Measurements from ENCODE around the gene MYBBP1A.

Gene MYBBP1A

GRCh38 chr17:4576161-4576558, 21.0 kb upstream of the MYBBP1A start:
- Histone ChIP-seq H3K36me3 (replicated peaks; ENCODE audit: insufficient read depth, low read length) (no peaks in the 10 kb centered on the region), H2AFZ (ENCODE audit: low read length) (no peak overlapping the region), H3K9me2 (replicated peaks; ENCODE audit: insufficient read depth, low read length) (no peaks in the 10 kb centered on the region), H3K4me2 (ENCODE audit: low read depth, low read length) (no peak overlapping the region), H3F3A (ENCODE audit: insufficient read depth, low read length) (no peaks in the 10 kb centered on the region), H3K27me3 (replicated peaks; ENCODE audit: insufficient read depth, low read length) (peaks cover 37% of the 10 kb centered on the region), H3K79me2 (ENCODE audit: low read length) (no peaks in the 10 kb centered on the region), H3K4me1 (ENCODE audit: low read length) (peaks cover 10% of the 10 kb centered on the region), H3K9me3 (replicated peaks; ENCODE audit: insufficient read depth, low read length) (no peaks in the 10 kb centered on the region), H3K27ac (ENCODE audit: low read length) (no peak overlapping the region), H3K4me3 (ENCODE audit: low read length) (no peak overlapping the region), H4K20me1 (ENCODE audit: insufficient read depth, low read length) (no peaks in the 10 kb centered on the region), H3K9ac (ENCODE audit: low read length) (no peak overlapping the region)
- no peak for TF ChIP-seq EZH2 (optimal IDR thresholded peaks at IDR 0.05; ENCODE audit: low read depth, low read length)
- no peak for TF ChIP-seq CTCF (IDR thresholded peaks at IDR 0.05; ENCODE audit: low read length)
- TF ChIP-seq EZH2phosphoT487 (IDR thresholded peaks at IDR 0.05; ENCODE audit: low read length) = no peak
- DNase-seq = no peak

- no peak for DNase-seq
- Histone ChIP-seq H2AFZ (ENCODE audit: low read length) (no peak overlapping the region), H3K79me2 (ENCODE audit: low read length) (no peaks in the 10 kb centered on the region), H3F3A (ENCODE audit: insufficient read depth, low read length) (no peaks in the 10 kb centered on the region), H3K27me3 (replicated peaks; ENCODE audit: insufficient read depth, low read length) (peaks cover 25% of the 10 kb centered on the region), H3K27ac (ENCODE audit: low read length) (no peak overlapping the region), H3K9ac (ENCODE audit: low read length) (no peak overlapping the region), H3K4me2 (ENCODE audit: low read depth, low read length) (no peak overlapping the region), H3K36me3 (replicated peaks; ENCODE audit: insufficient read depth, low read length) (no peaks in the 10 kb centered on the region), H3K4me1 (ENCODE audit: low read length) (peaks cover 10% of the 10 kb centered on the region), H3K9me2 (replicated peaks; ENCODE audit: insufficient read depth, low read length) (no peaks in the 10 kb centered on the region), H3K9me3 (replicated peaks; ENCODE audit: insufficient read depth, low read length) (no peaks in the 10 kb centered on the region), H3K4me3 (ENCODE audit: low read length) (no peak overlapping the region), H4K20me1 (ENCODE audit: insufficient read depth, low read length) (no peaks in the 10 kb centered on the region)
- no peak for TF ChIP-seq CTCF (IDR thresholded peaks at IDR 0.05; ENCODE audit: low read length)
- TF ChIP-seq EZH2phosphoT487 (IDR thresholded peaks at IDR 0.05; ENCODE audit: low read length) = no peak
- no peak for TF ChIP-seq EZH2 (optimal IDR thresholded peaks at IDR 0.05; ENCODE audit: low read depth, low read length)
Measured at GRCh38 chr17:4574448-4575045, 19.4 kb upstream of the MYBBP1A start.

- Histone ChIP-seq H3K36me3 (replicated peaks; ENCODE audit: insufficient read depth, low read length) (no peaks in the 10 kb centered on the region), H2AFZ (ENCODE audit: low read length) (peak overlapping the region; percentile 57), H3K9me3 (replicated peaks; ENCODE audit: insufficient read depth, low read length) (no peaks in the 10 kb centered on the region), H3K27me3 (replicated peaks; ENCODE audit: insufficient read depth, low read length) (peaks cover 20% of the 10 kb centered on the region), H3K9ac (ENCODE audit: low read length) (no peak overlapping the region), H3K9me2 (replicated peaks; ENCODE audit: insufficient read depth, low read length) (no peaks in the 10 kb centered on the region), H3K4me2 (ENCODE audit: low read depth, low read length) (no peak overlapping the region), H3K4me1 (ENCODE audit: low read length) (peaks cover 10% of the 10 kb centered on the region), H3K4me3 (ENCODE audit: low read length) (no peak overlapping the region), H4K20me1 (ENCODE audit: insufficient read depth, low read length) (no peaks in the 10 kb centered on the region), H3F3A (ENCODE audit: insufficient read depth, low read length) (no peaks in the 10 kb centered on the region), H3K27ac (ENCODE audit: low read length) (no peak overlapping the region), H3K79me2 (ENCODE audit: low read length) (no peaks in the 10 kb centered on the region)
- peak; percentile 79 for DNase-seq
- TF ChIP-seq CTCF (IDR thresholded peaks at IDR 0.05; ENCODE audit: low read length) (no peak), EZH2 (optimal IDR thresholded peaks at IDR 0.05; ENCODE audit: low read depth, low read length) (no peak), EZH2phosphoT487 (IDR thresholded peaks at IDR 0.05; ENCODE audit: low read length) (no peak)
Measured at GRCh38 chr17:4573669-4574068, 18.5 kb upstream of the MYBBP1A start.

Data from MM.1S (cell line).